Measurements from ENCODE around the gene SLC43A1. TPM values are rescaled to one million over a fixed set of nuclear protein-coding genes. Genes with fewer than 3 reads are reported as not detected.

Gene SLC43A1
- polyA plus RNA-seq, 1 of the 3 experiments (the other 2 are of a cell fraction) = 4.4 TPM

DNA sequence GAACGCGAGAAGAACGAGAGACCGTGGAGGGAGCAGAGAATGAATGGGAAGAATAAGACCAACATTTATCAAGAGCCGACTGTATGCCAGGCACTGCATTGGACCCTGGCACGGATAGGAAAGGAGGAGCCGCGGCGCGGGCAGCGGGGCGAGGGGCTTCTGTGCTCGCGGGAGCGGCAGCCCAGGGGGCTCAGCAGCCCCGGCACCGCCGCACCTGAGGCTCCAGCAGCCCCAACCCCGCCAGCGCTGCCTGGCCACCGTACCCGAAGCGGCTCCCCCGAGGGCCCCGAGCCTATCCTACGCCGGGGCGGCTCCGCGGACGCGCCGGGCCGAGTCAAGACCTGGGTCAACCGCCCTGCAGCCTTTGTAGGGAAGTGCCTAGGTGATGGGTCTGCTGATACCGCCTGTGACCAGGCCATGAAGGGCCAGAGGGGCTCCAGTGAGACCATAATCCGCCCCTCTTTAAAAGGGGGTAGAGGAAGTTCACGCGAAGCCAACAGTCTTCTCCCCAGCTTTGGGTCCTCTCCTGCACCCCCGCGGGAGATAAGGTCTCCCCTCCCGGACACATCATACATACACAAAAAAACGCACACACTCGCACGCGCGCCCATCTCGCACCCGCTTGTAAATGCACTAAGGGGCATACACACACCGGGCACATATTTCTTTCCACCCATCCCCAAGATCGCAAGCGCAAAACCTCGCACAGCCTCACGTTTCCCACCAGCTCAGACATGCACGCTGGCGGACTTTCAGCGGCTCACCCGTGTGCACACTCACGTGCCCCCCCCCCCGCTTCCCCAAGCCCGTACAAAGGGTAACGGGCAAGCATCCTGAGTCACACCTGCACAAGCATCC lies 56.1 kb downstream of the SLC43A1 start:
- WGBS (ENCODE audit: low lambda C conversion rate) = under 1% methylated on average over 43 of the region's 62 CpGs
- CTCF ChIA-PET = interaction anchor here (0.9 to 13.8 kb wide), 42 partner anchors 8 to 304 kb away, joined by 3 to 306 read pairs (median 8); partner anchors contain the start of genes PRG3, SERPING1, SLC43A1 and SLC43A3

DNA sequence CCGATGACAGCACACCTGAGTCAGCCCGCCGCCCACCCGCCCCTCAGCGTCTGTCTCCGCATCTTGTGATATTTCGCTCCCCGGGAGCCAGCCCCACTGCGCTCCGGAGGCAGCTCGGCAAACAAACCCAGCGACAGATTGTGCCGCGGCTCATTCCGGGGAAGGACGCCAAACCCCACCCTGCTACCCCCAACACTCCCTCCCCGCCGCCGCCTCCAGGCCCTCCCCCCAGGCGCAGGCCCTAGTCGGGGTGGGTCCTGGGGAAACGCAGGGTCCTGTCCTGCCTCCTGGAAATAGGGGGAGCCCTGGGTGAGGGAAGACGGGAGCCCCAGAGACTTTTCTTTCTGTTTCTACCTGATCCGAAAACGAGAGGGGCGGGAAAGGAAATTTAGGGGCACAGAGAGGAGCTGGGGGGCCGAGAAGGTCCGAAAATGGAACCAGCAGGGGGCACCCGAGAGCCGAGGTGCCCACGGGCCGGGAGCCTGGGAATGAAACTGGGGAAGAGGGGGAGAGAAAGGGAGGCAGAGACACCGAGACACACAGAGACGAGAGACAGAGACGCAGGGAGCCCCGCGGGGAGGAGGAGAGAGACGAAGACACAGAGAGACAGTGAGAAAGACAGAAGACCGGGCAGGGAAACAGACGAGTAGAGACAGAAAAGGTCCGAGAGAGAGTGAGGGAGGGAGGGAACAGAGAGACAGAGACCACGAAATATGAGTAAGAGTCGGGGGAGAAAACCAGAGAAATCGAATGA lies 56.9 kb downstream of the SLC43A1 start:
- DNase-seq = peak; percentile 84
- 2% methylated on average over 27 of the region's 44 CpGs for WGBS (ENCODE audit: low lambda C conversion rate)
- Histone ChIP-seq H3K9ac (no peak overlapping the region), H2AFZ (ENCODE audit: low read depth) (no peak overlapping the region), H3K9me3 (no peaks in the 10 kb centered on the region), H3K36me3 (replicated peaks in 1 of 2; ENCODE audit: control insufficient read depth in 1 of 2, insufficient read depth in 2 of 2, low read length in 1 of 2) (no peaks in the 10 kb centered on the region), H3K4me3 (ENCODE audit: low read depth in 2 of 2, low read length in 1 of 2) (peak overlapping the region; percentile 15 to 50; a peak in 2 of 4 replicates), H3K4me2 (peak overlapping the region; percentile 78), H3K27ac (ENCODE audit: low read depth in 2 of 2, low read length in 1 of 2) (no peak overlapping the region), H3K9me2 (no peaks in the 10 kb centered on the region), H3K4me1 (ENCODE audit: control insufficient read depth in 1 of 2, insufficient read depth in 2 of 2, low read depth in 1 of 2, low read length in 1 of 2) (peaks cover 11 to 22% of the 10 kb centered on the region in 2 experiments; a peak in 2 of 4 replicates), H3K79me2 (ENCODE audit: insufficient read depth) (no peaks in the 10 kb centered on the region), H3K27me3 (ENCODE audit: insufficient read depth) (peaks cover 33% of the 10 kb centered on the region), H4K20me1 (ENCODE audit: insufficient read depth) (no peaks in the 10 kb centered on the region), H3F3A (replicated peaks; ENCODE audit: insufficient read depth) (peaks cover 4% of the 10 kb centered on the region)
- TF ChIP-seq ELF1 (IDR thresholded peaks at IDR 0.05) (no peak), RAD21 (IDR thresholded peaks at IDR 0.05; ENCODE audit: low read length) (peak; percentile 53), RCOR1 (IDR thresholded peaks at IDR 0.05; ENCODE audit: low read length) (no peak), SMC3 (IDR thresholded peaks at IDR 0.05; ENCODE audit: low read depth, low read length) (peak; percentile 40)
- TF ChIP-seq, protein P1, sequence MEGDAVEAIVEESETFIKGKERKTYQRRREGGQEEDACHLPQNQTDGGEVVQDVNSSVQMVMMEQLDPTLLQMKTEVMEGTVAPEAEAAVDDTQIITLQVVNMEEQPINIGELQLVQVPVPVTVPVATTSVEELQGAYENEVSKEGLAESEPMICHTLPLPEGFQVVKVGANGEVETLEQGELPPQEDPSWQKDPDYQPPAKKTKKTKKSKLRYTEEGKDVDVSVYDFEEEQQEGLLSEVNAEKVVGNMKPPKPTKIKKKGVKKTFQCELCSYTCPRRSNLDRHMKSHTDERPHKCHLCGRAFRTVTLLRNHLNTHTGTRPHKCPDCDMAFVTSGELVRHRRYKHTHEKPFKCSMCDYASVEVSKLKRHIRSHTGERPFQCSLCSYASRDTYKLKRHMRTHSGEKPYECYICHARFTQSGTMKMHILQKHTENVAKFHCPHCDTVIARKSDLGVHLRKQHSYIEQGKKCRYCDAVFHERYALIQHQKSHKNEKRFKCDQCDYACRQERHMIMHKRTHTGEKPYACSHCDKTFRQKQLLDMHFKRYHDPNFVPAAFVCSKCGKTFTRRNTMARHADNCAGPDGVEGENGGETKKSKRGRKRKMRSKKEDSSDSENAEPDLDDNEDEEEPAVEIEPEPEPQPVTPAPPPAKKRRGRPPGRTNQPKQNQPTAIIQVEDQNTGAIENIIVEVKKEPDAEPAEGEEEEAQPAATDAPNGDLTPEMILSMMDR (IDR thresholded peaks at IDR 0.05) = peak; percentile 87
- ChIA-PET POLR2A (interaction anchor here (0.6 kb wide), 1 partner anchor 43 kb away, joined by 3 read pairs; no protein-coding TSS in a partner anchor), CTCF (interaction anchor here (0.6 to 13.8 kb wide), 53 partner anchors 9 to 361 kb away, joined by 3 to 306 read pairs (median 7); partner anchors contain the start of genes CLP1, PRG2, PRG3 and SELENOH)

More for the DNA sequence above, 56.1 kb downstream of the SLC43A1 start:
- Histone ChIP-seq H3K36me3 (replicated peaks in 1 of 2; ENCODE audit: control insufficient read depth in 1 of 2, insufficient read depth in 2 of 2, low read length in 1 of 2) (no peaks in the 10 kb centered on the region), H3K79me2 (ENCODE audit: insufficient read depth) (no peaks in the 10 kb centered on the region), H3K4me3 (ENCODE audit: low read depth in 2 of 2, low read length in 1 of 2) (peak overlapping the region; percentile 43 to 50; a peak in 3 of 4 replicates), H3K27me3 (ENCODE audit: insufficient read depth) (peaks cover 28% of the 10 kb centered on the region), H3K9me3 (no peaks in the 10 kb centered on the region), H3K4me2 (peak overlapping the region; percentile 78), H3K9ac (no peak overlapping the region), H3F3A (replicated peaks; ENCODE audit: insufficient read depth) (peaks cover 4% of the 10 kb centered on the region), H4K20me1 (ENCODE audit: insufficient read depth) (no peaks in the 10 kb centered on the region), H3K4me1 (ENCODE audit: control insufficient read depth in 1 of 2, insufficient read depth in 2 of 2, low read depth in 1 of 2, low read length in 1 of 2) (peaks cover 11 to 22% of the 10 kb centered on the region in 2 experiments; a peak in 2 of 4 replicates), H3K9me2 (no peaks in the 10 kb centered on the region), H2AFZ (ENCODE audit: low read depth) (no peak overlapping the region), H3K27ac (ENCODE audit: low read depth in 2 of 2, low read length in 1 of 2) (no peak overlapping the region)
- TF ChIP-seq POLR2AphosphoS5 (IDR thresholded peaks at IDR 0.05; ENCODE audit: low read depth, low read length) (no peak), NRF1 (IDR thresholded peaks at IDR 0.05; ENCODE audit: low read depth, low read length) (no peak)
- TF ChIP-seq, protein P2, sequence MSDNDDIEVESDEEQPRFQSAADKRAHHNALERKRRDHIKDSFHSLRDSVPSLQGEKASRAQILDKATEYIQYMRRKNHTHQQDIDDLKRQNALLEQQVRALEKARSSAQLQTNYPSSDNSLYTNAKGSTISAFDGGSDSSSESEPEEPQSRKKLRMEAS (IDR thresholded peaks at IDR 0.05; ENCODE audit: low read depth) = 0 out of 2 replicates have a peak, but pooled peaks have one; percentile 29
- POLR2A ChIA-PET = no interaction called here
- peak; percentile 45 for DNase-seq

Data from SK-N-SH (cell line).